GM12878 (cell line): ENCODE data around the gene HSPB7. TPM values are rescaled to one million over a fixed set of nuclear protein-coding genes. Genes with fewer than 3 reads are reported as not detected.
"Not testable (repeated sequence)": the region's sequence is repeated elsewhere in the genome, so short reads cannot be mapped to it uniquely, and the experiment has no call there.

Experiments
- ATAC-seq: fragments of 200-7000 bp; cut with Tn5 transposase; 3 replicates; pipeline ENCODE4 v1.9.1; 2020; ENCODE audit warnings: mild to moderate bottlenecking, moderate library complexity
- BruUV-seq: library from RNA; stranded (reverse); fragments of 400-500 nt; replicated peaks from 2 replicates; lab custom pipeline; 2021; lab: Mats Ljungman, UMichigan
- CTCF ChIA-PET: fragments of 300-600 bp; sonication (Branson Sonifier 250); formaldehyde crosslinking; extraction: SDS; loops from one replicate; lab custom pipeline; 2021; ENCODE audit warnings: inconsistent platforms; lab: Yijun Ruan, JAX
- POLR2A ChIA-PET: fragments of 350-600 bp; formaldehyde crosslinking; extraction: SDS; loops from one replicate; lab custom pipeline; 2021; ENCODE audit warnings: inconsistent platforms; lab: Charles Lee
- RAD21 ChIA-PET: fragments of 300-600 bp; sonication (Branson Sonifier 250); formaldehyde crosslinking; loops from one replicate; lab custom pipeline; 2023; ENCODE audit warnings: antibody characterized with exemption; ENCODE audit not compliant: unreplicated experiment; lab: Charles Lee
- SMC1A ChIA-PET: fragments of 300-600 bp; sonication (Branson Sonifier 250); formaldehyde crosslinking; loops from one replicate; lab custom pipeline; 2023; ENCODE audit not compliant: unreplicated experiment, uncharacterized antibody; lab: Charles Lee
- DNase-seq: peaks from one replicate; pipeline ENCODE4 v3.0.0-alpha.2; 2011; ENCODE audit warnings: low read depth, low spot score
- FAIRE-seq: peaks from 3 replicates; lab custom pipeline; 2011; peaks lifted over from hg19 to GRCh38; lab: Jason Lieb, UNC
- H2AFZ ChIP-seq: 2 replicates; pipeline ENCODE4 v1.6.0; 2011; ENCODE audit warnings: low read depth, low read length, control low read depth; ENCODE audit not compliant: control insufficient read depth
- H3K27ac ChIP-seq: 2 replicates; pipeline ENCODE4 v1.5.1; 2011; ENCODE audit warnings: control low read depth; ENCODE audit not compliant: control insufficient read depth, insufficient read depth
- H3K27me3 ChIP-seq, 2 experiments: replicated peaks in 1 of 2; 2 replicates each; pipeline versions ENCODE4 v1.6.0 to v1.6.1; 2011; ENCODE audit warnings: low read length in 1 of 2; ENCODE audit not compliant: control insufficient read depth in 2 of 2, insufficient read depth in 2 of 2
- H3K36me3 ChIP-seq, 2 experiments: 2 replicates each; pipeline ENCODE4 v1.5.1; 2011; ENCODE audit warnings: low read length in 1 of 2; ENCODE audit not compliant: control insufficient read depth in 2 of 2, insufficient read depth in 2 of 2
- H3K4me1 ChIP-seq: 2 replicates; pipeline ENCODE4 v1.6.1; 2011; ENCODE audit warnings: mild to moderate bottlenecking, low read length, moderate library complexity, mixed read lengths; ENCODE audit not compliant: control insufficient read depth, insufficient read depth
- H3K4me2 ChIP-seq: 2 replicates; pipeline ENCODE4 v1.6.0; 2011; ENCODE audit warnings: control low read depth; ENCODE audit not compliant: control insufficient read depth, insufficient read depth
- H3K4me3 ChIP-seq: fragments of 200-600 bp; sonication (generic); 2 replicates; pipeline ENCODE4 v1.5.1; 2016
- H3K79me2 ChIP-seq: 2 replicates; pipeline ENCODE4 v1.6.0; 2011; ENCODE audit warnings: low read length; ENCODE audit not compliant: control insufficient read depth, insufficient read depth
- H3K9ac ChIP-seq: 2 replicates; pipeline ENCODE4 v1.8.0; 2011; ENCODE audit warnings: low read length, control low read depth, mixed read lengths; ENCODE audit not compliant: control insufficient read depth, insufficient read depth
- H3K9me3 ChIP-seq: replicated peaks from 3 replicates; pipeline ENCODE4 v1.5.1; 2011; ENCODE audit warnings: mild to moderate bottlenecking, low read length; ENCODE audit not compliant: control insufficient read depth, insufficient read depth
- H4K20me1 ChIP-seq: 2 replicates; pipeline ENCODE4 v1.6.0; 2011; ENCODE audit not compliant: control insufficient read depth, insufficient read depth
- ATF7 ChIP-seq: fragments of 450-650 bp; IDR thresholded peaks from 2 replicates; pipeline ENCODE4 v1.6.1; 2016; ENCODE audit warnings: low read depth, mild to moderate bottlenecking
- EED ChIP-seq: sonication (generic); IDR thresholded peaks from 2 replicates; pipeline ENCODE4 v1.6.1; 2016; ENCODE audit warnings: antibody characterized with exemption, low read depth
- GATAD2B ChIP-seq: fragments of 450-650 bp; conservative IDR thresholded peaks from 2 replicates; pipeline ENCODE4 v1.6.1; 2017; ENCODE audit warnings: low read depth, mild to moderate bottlenecking, moderate library complexity
- HDAC2 ChIP-seq: fragments of 200-600 bp; sonication (generic); IDR thresholded peaks from 2 replicates; pipeline ENCODE4 v1.6.1; 2017
- MLLT1 ChIP-seq: fragments of 450-650 bp; IDR thresholded peaks from 2 replicates; pipeline ENCODE4 v1.6.1; 2016; ENCODE audit warnings: mild to moderate bottlenecking
- MTA3 ChIP-seq: IDR thresholded peaks from 2 replicates; pipeline ENCODE4 v1.6.1; 2012; ENCODE audit warnings: low read length, inconsistent platforms, borderline replicate concordance
- NR2C1 ChIP-seq: fragments of 450-650 bp; IDR thresholded peaks from 2 replicates; pipeline ENCODE4 v1.6.1; 2017; ENCODE audit warnings: antibody characterized with exemption, mild to moderate bottlenecking, moderate library complexity
- PML ChIP-seq: IDR thresholded peaks from 2 replicates; pipeline ENCODE4 v1.6.1; 2012; ENCODE audit warnings: low read length, inconsistent platforms
- RELB ChIP-seq: fragments of 450-650 bp; IDR thresholded peaks from 2 replicates; pipeline ENCODE4 v1.6.1; 2017; ENCODE audit warnings: low read depth, mild to moderate bottlenecking, moderate library complexity
- SUPT20H ChIP-seq: IDR thresholded peaks from 2 replicates; pipeline ENCODE4 v1.6.1; 2011; ENCODE audit warnings: low read depth, mild to moderate bottlenecking, low read length, moderate library complexity, borderline replicate concordance; ENCODE audit not compliant: control insufficient read depth
- TCF3 ChIP-seq: IDR thresholded peaks from 2 replicates; pipeline ENCODE4 v1.6.1; 2012; ENCODE audit warnings: low read depth, mild to moderate bottlenecking, low read length, borderline replicate concordance; ENCODE audit not compliant: insufficient read depth
- WGBS: methylation state at CpG from one replicate; pipeline ENCODE4 v1.1.6; 2016; ENCODE audit warnings: low lambda C conversion rate; ENCODE audit not compliant: insufficient replicate concordance, insufficient coverage; ENCODE audit errors: missing lambda C conversion rate; 5-methylcytosine and 5-hydroxymethylcytosine counted together
- in situ Hi-C: fragments of 300-500 bp; cut with MboI; formaldehyde crosslinking; loops from 9 replicates; pipeline ENCODE4 v1.14.3; 2018; ENCODE audit warnings: mixed read lengths
- intact Hi-C: fragments of 100-400 bp; cut with micrococcal nuclease; formaldehyde crosslinking; loops from one replicate; pipeline ENCODE4 v1.14.2; 2022; ENCODE audit not compliant: unreplicated experiment
- polyA plus RNA-seq, 11 experiments: library from polyadenylated mRNA; depleted of rRNA in 4 of 11; unstranded in 6 of 11; stranded (reverse) in 5 of 11; fragments of >200 nt; fragmentation: Nextera tagmentation in 4 of 11; fragmentation: Illumina TruSeq in 1 of 11; extraction: Ambion mirVana in 4 of 11; extraction: Trizol in 1 of 11; gene quantifications; 1 replicate in 1 of 11; 2 replicates in 10 of 11; pipeline versions ENCODE4 v1.2.1 to v1.2.3, GENCODE V29; 2011 to 2016; ENCODE audit warnings: inconsistent platforms in 2 of 11, missing spikeins in 2 of 11, low read depth in 1 of 11
- total RNA-seq, 4 experiments: library from RNA; depleted of rRNA in 3 of 4; stranded (reverse); fragments of >200 nt in 3 of 4; fragmentation: Illumina TruSeq in 1 of 4; extraction: Trizol in 1 of 4; gene quantifications; 2 replicates each; pipeline versions ENCODE4 v1.2.1 to v1.2.3, GENCODE V29; 2013 to 2021

Gene HSPB7
- total and polyA plus RNA-seq, 10 of the 15 experiments (the other 5 are each of a cell fraction or from before 2014, with no cell fraction given): 0.34 TPM; not detected in 9

- in situ Hi-C loops, POLR2A ChIA-PET, H3K27ac ChIP-seq, H3K4me2 ChIP-seq, H3K36me3 ChIP-seq, DNase-seq, H3K27me3 ChIP-seq, ATAC-seq, H3K79me2 ChIP-seq, H4K20me1 ChIP-seq, BruUV-seq, FAIRE-seq, H3K4me3 ChIP-seq, RAD21 ChIA-PET, H2AFZ ChIP-seq, CTCF ChIA-PET, H3K4me1 ChIP-seq, H3K9ac ChIP-seq, H3K9me3 ChIP-seq: not testable (repeated sequence)
- 34% methylated on average over 8 of the region's 8 CpGs for WGBS
- intact Hi-C loops: loop anchor here (1.0 kb wide), 1 partner anchor 22 kb away; no protein-coding TSS in a partner anchor
- SMC1A ChIA-PET: interaction anchor here (0.6 kb wide), 1 partner anchor 187 kb away, joined by 3 read pairs; no protein-coding TSS in a partner anchor
Observed at GRCh38 chr1:16039871-16040270, 22.0 kb upstream of the HSPB7 start.

GRCh38 chr1:16038620-16038912 lies 20.7 kb upstream of the HSPB7 start:
- no peaks in the 10 kb centered on the region for H3K4me1 ChIP-seq
- CTCF ChIA-PET: interaction anchor here (0.7 kb wide), 1 partner anchor 44 kb away, joined by 3 read pairs; no protein-coding TSS in a partner anchor
- no peak overlapping the region for H3K27ac ChIP-seq
- FAIRE-seq (no peak), ATAC-seq (no peak), DNase-seq (no peak)
- H3K27me3 ChIP-seq: no peaks in the 10 kb centered on the region
- TF ChIP-seq RELB: no peak
- TF ChIP-seq ATF7: no peak
- no peak for TF ChIP-seq NR2C1
- TF ChIP-seq TCF3: no peak
- no peak for TF ChIP-seq PML
- no peak for TF ChIP-seq SUPT20H
- no peak for TF ChIP-seq HDAC2
- no peak for TF ChIP-seq MLLT1
- no peak for TF ChIP-seq GATAD2B
- TF ChIP-seq MTA3: no peak
- no peak for TF ChIP-seq EED
- H3K36me3 ChIP-seq: no peaks in the 10 kb centered on the region
- POLR2A ChIA-PET: no interaction called here
- intact Hi-C loops (no loop called here), in situ Hi-C loops (no loop called here)
- no TSS peak for BruUV-seq
- no peak overlapping the region for H3K4me3 ChIP-seq
- no peaks in the 10 kb centered on the region for H4K20me1 ChIP-seq
- no peak overlapping the region for H3K4me2 ChIP-seq
- no peaks in the 10 kb centered on the region for H3K9me3 ChIP-seq
- RAD21 ChIA-PET: no interaction called here
- H3K9ac ChIP-seq: no peak overlapping the region
- H3K79me2 ChIP-seq: no peaks in the 10 kb centered on the region
- 13% methylated on average over 4 of the region's 4 CpGs for WGBS
- no peak overlapping the region for H2AFZ ChIP-seq
- SMC1A ChIA-PET: no interaction called here
